Measurements from ENCODE around the gene WDR45B. TPM values are rescaled to one million over a fixed set of nuclear protein-coding genes. Genes with fewer than 3 reads are reported as not detected.
"Not testable (repeated sequence)": the region's sequence is repeated elsewhere in the genome, so short reads cannot be mapped to it uniquely, and the experiment has no call there.

The WDR45B gene
- total RNA-seq, 4 donors from 2014 or later = 68.1 to 108 (median 83.6) TPM

- DNase-seq = peak; percentile 69
These were observed 7.3 kb upstream of the WDR45B start for GRCh38 chr17:82655523-82655922.

GRCh38 chr17:82655038-82655479 lies 6.8 kb upstream of the WDR45B start:
- intact Hi-C loops (cut with DNase I; ENCODE audit: low total_unique reads) (no loop called here), in situ Hi-C loops (cut with MboI; ENCODE audit: low pct_ligation_motif_present in 1 of 4, low pct_unique_long_range_greater_than_20kb in 1 of 4, low sequenced_read_pairs in 3 of 4) (loop anchor here in 2 of 4 donors (10.0 to 25.0 kb wide), 2 partner anchors 107 to 110 kb away; partner anchors contain the start of gene TBCD (in 1 of the 2))
- TF ChIP-seq CTCF (IDR thresholded peaks at IDR 0.05) (no peak), POLR2A (IDR thresholded peaks at IDR 0.05) (peak; percentile 53), POLR2AphosphoS5 (IDR thresholded peaks at IDR 0.05) (peak; percentile 24 to 46 (median 46)), EP300 (IDR thresholded peaks at IDR 0.05; ENCODE audit: low read depth) (no peak)
- Histone ChIP-seq H3K36me3 (no peaks in the 10 kb centered on the region), H3K9me3 (no peaks in the 10 kb centered on the region), H3K4me3 (peak overlapping the region in 1 of 4 donors; percentile 31), H3K27ac (peak overlapping the region; percentile 75 to 86 (median 83)), H3K27me3 (no peaks in the 10 kb centered on the region), H3K4me1 (peaks cover 10 to 25% (median 23%) of the 10 kb centered on the region in 4 donors)
- peak; percentile 60 for DNase-seq
- 38 to 47% methylated on average over 8 to 15 of the region's 15 CpGs for WGBS, 2 donors (ENCODE audit: low coverage in 1 of 2)

More at GRCh38 chr17:82655523-82655922, 7.3 kb upstream of the WDR45B start:
- WGBS, 2 donors (ENCODE audit: low coverage in 1 of 2) = 30 to 66% methylated on average over 9 to 13 of the region's 13 CpGs
- H3K4me1 ChIP-seq = peaks cover 10 to 25% (median 23%) of the 10 kb centered on the region in 4 donors
- H3K36me3 ChIP-seq = no peaks in the 10 kb centered on the region
- intact Hi-C loops (cut with DNase I; ENCODE audit: low total_unique reads) (no loop called here), in situ Hi-C loops (cut with MboI; ENCODE audit: low pct_ligation_motif_present in 1 of 4, low pct_unique_long_range_greater_than_20kb in 1 of 4, low sequenced_read_pairs in 3 of 4) (loop anchor here in 2 of 4 donors (10.0 to 25.0 kb wide), 2 partner anchors 107 to 109 kb away; partner anchors contain the start of gene TBCD (in 1 of the 2))
- H3K27ac ChIP-seq = peak overlapping the region; percentile 75 to 86 (median 83)
- peak overlapping the region in 1 of 4 donors; percentile 31 for H3K4me3 ChIP-seq
- no peaks in the 10 kb centered on the region for H3K9me3 ChIP-seq
- H3K27me3 ChIP-seq = no peaks in the 10 kb centered on the region
- TF ChIP-seq POLR2A (IDR thresholded peaks at IDR 0.05) (no peak), POLR2AphosphoS5 (IDR thresholded peaks at IDR 0.05) (peak in 1 of 3 donors; percentile 15), CTCF (IDR thresholded peaks at IDR 0.05) (no peak), EP300 (IDR thresholded peaks at IDR 0.05; ENCODE audit: low read depth) (no peak)

- WGBS, 2 donors (ENCODE audit: low coverage in 1 of 2) = 61 to 90% methylated on average over 2 to 6 of the region's 6 CpGs
- in situ Hi-C loops (cut with MboI; ENCODE audit: low pct_ligation_motif_present in 1 of 4, low pct_unique_long_range_greater_than_20kb in 1 of 4, low sequenced_read_pairs in 3 of 4) = loop anchor here in 2 of 4 donors (10.0 to 25.0 kb wide), 2 partner anchors 108 to 110 kb away; partner anchors contain the start of gene TBCD (in 1 of the 2)
- intact Hi-C loops (cut with DNase I; ENCODE audit: low total_unique reads) = not testable (repeated sequence)
These were observed 6.4 kb upstream of the WDR45B start for GRCh38 chr17:82654611-82655010.

GRCh38 chr17:82653651-82654528 lies 5.6 kb upstream of the WDR45B start:
- Histone ChIP-seq H3K4me3 (peak overlapping the region in 1 of 4 donors; percentile 22), H3K4me1 (peaks cover 10 to 29% (median 26%) of the 10 kb centered on the region in 4 donors), H3K27ac (peak overlapping the region; percentile 75 to 86 (median 83)), H3K9me3 (no peaks in the 10 kb centered on the region), H3K36me3 (no peaks in the 10 kb centered on the region), H3K27me3 (no peaks in the 10 kb centered on the region)
- in situ Hi-C loops (cut with MboI; ENCODE audit: low pct_ligation_motif_present in 1 of 4, low pct_unique_long_range_greater_than_20kb in 1 of 4, low sequenced_read_pairs in 3 of 4) (loop anchor here in 2 of 4 donors (10.0 to 25.0 kb wide), 2 partner anchors 108 to 111 kb away; partner anchors contain the start of gene TBCD (in 1 of the 2)), intact Hi-C loops (cut with DNase I; ENCODE audit: low total_unique reads) (no loop called here)
- DNase-seq = no peak
- TF ChIP-seq POLR2A (IDR thresholded peaks at IDR 0.05) (no peak), EP300 (IDR thresholded peaks at IDR 0.05; ENCODE audit: low read depth) (no peak), CTCF (IDR thresholded peaks at IDR 0.05) (no peak), POLR2AphosphoS5 (IDR thresholded peaks at IDR 0.05) (no peak)
- 87% methylated on average over 30 of the region's 30 CpGs; no CpG with 5 or more reads in 1 of the 2 donors for WGBS, 2 donors (ENCODE audit: low coverage in 1 of 2)

More at GRCh38 chr17:82654611-82655010, 6.4 kb upstream of the WDR45B start:
- not testable (repeated sequence) for H3K36me3 ChIP-seq, H3K27me3 ChIP-seq, DNase-seq, H3K9me3 ChIP-seq
- Histone ChIP-seq H3K4me3 (peak overlapping the region in 1 of 4 donors; percentile 22), H3K4me1 (peaks cover 10 to 25% (median 23%) of the 10 kb centered on the region in 4 donors), H3K27ac (peak overlapping the region; percentile 75 to 86 (median 83))
